ENCODE measurements around the gene PIMREG.

DNA sequence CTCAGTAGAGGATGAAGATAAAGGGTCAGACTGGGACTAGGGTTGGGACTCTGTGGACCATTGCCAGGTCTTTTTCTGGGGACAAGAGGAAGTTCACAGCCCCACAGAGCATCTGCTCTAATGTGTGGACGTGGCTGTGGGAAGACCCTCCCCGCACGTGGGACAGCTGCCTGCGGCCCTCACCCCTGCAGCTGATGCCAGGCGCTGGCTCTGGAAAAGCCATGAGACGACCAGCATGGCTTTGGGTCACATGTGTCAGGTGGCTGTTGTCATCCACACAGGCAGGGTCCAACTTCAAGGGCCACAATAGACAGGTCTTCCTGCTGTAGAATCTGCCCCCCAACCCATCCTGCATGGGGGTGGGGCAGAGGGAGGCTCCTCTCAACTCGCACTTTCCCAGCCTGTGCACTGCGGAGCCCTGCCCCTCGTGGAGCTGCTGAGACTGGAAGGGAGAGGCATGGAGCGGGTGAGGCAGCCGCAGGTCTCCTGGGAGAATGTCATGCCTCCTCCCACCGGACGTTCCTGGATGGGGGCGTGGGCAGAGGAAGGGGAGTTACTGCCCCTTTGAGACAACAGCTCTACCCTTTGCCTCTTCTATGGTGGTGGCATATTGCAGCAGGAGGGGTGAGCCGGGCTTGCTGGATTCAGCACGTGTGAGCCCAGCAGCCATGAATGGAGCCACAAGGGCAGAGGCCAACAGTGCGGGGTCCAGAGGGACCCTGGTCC lies 53.4 kb downstream of the PIMREG start:
- TF ChIP-seq, protein P1, sequence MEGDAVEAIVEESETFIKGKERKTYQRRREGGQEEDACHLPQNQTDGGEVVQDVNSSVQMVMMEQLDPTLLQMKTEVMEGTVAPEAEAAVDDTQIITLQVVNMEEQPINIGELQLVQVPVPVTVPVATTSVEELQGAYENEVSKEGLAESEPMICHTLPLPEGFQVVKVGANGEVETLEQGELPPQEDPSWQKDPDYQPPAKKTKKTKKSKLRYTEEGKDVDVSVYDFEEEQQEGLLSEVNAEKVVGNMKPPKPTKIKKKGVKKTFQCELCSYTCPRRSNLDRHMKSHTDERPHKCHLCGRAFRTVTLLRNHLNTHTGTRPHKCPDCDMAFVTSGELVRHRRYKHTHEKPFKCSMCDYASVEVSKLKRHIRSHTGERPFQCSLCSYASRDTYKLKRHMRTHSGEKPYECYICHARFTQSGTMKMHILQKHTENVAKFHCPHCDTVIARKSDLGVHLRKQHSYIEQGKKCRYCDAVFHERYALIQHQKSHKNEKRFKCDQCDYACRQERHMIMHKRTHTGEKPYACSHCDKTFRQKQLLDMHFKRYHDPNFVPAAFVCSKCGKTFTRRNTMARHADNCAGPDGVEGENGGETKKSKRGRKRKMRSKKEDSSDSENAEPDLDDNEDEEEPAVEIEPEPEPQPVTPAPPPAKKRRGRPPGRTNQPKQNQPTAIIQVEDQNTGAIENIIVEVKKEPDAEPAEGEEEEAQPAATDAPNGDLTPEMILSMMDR (IDR thresholded peaks at IDR 0.05): no peak
- TF ChIP-seq ZFX (IDR thresholded peaks at IDR 0.05; ENCODE audit: borderline replicate concordance): no peak

Measured in 22Rv1 (cell line).